ENCODE results near the gene APIP.

Gene APIP

DNA sequence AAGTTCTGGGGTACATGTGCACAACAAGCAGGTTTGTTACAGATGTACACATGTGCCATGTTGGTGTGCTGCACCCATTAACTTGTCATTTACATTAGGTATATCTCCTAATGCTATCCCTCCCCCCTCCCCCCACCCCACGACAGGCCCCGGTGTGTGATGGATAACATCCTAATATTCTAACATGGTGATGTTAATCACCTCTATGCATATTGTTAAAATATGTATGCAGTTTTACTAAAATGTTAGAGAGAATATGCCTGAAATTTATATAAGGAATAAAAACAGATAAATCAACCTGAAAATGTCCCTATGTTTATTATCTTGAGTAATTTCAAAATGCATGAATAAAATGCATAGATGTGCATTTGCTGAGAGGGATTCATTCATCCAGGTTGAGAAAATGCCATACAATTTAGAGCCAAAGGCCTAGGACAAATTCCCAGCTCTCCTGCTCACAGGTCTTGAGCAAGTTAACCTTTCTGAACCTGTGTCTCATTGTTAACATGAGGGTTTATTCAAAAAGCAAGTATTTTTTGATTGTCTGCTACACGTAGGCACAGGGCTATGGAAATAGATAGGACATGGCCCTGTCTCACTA, 38.7 kb downstream of the APIP start:
- DNase-seq: no peak

DNA sequence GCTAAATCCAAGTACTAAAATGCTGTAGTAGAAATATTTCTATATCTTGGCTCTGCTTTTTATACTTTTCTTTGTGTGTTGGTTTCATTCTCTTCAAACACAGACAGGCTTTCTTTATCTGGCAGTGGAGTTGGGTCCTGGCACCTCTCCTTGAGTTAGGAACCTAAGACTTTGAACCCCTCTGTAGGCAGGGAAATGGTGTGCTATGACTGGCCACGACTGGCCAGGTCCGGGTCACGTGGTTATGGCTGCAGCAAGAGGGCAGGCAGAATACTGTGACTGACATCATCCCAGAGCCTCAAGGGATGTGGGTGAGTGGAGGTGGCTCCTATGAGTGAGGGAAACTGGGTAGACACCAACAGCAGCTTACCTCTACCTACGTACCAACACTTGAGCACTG, 42.0 kb downstream of the APIP start:
- no peak for DNase-seq

DNA sequence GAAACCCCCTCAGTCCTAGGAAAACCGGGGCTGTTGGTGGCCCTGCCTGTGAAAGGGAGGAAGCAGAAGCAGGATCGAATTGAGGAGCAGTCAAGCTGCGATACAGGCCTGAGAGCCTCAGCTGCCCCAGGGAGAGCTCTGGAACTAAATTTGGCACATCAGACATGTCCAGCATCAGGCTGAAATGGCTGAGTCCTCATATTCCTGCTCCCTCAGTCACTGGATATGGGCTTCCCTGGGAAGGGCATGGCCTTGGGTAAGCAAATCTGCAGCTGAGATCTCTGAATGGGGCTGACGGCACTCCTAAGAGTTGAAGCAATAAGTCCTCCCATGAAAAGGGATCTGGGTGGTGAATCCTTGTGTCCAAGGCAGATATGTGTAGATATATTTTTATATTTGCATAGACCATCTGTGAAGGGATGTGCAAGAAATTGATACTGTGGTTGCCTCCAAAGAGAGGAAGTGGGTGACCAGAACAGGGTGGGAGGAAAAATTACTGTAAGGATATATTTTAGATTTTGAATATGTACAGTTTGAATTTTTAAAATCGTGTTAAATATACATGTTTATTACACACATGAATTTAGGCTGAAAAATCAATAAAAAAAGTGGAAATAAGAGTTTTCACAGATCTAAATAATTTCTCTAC, 45.5 kb downstream of the APIP start:
- DNase-seq: no peak

DNA sequence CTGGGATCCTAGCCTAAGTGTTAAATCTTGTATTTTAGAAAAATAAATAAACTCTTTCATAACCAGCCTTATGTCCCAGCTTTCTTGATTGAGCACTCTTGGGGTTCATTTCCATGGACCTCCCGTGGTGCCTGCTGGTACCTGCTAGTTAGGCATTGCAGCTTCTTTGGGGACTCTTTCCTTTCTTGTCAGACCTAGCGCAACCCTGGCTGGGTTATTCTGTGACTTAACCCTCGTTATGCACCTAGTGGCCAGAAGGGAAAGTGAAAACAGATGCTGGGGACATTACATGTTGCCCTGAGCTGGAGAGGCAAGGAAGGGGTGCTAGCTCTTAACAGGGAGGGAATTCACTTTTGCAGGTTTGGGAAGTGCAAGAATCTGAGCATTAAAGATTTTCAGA, 46.8 kb downstream of the APIP start:
- DNase-seq: peak; percentile 57

DNA sequence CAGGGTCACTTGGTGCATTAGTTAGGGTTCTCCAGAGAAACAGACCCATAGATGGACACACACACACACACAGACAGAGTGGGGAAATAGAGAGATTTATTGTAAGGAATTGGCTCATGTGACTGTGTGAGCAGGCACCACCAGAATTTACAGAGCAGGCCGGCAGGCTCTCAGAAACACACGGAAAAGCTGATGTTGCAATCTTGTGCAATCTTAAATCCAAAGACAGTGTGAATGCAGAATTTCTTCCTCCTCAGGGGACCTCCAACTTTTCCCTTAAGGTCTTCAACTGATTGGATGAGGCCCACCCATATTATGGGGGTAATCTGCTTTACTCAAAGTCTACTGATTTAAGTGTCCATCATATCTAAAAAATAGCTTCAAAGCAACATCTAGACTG, 49.8 kb downstream of the APIP start:
- DNase-seq: no peak

DNA sequence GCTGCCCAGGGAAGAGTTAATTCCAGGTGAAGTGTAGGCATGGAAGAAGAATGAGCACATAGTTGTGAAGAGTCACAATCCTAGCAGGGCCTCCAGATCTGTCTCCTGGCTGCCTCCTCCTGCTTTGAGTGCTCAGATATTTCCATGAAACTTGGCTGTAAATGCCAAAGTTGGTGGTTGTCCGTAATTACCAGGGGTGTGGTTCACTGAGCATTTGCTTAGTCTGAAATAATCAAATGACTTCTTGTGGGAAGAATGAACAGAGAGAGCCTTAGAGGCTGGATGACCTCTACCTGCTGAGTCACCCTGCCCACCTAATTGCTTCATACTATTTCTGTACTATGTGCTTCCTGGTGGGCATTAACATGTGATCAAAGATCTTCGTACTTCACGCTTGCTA, 50.9 kb downstream of the APIP start:
- no peak for DNase-seq

DNA sequence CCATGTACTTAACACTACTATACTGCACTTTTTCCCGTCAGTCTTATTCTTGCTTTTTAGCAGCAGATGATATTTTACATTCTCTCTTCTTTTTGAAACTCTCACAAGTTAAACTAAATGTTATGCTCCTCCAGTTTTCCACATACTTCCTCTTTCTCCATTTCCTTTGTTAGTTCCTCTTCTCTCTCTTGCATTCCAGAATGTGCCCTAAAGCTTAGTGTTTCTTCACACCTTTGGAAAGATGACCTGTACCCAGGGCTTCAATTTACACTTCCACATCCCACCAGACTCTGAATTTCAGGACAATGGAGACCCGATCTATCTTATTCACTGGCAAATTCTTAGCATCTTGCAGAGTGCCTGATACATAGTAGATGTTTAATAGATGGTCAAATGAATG, 51.8 kb downstream of the APIP start:
- DNase-seq: no peak

DNA sequence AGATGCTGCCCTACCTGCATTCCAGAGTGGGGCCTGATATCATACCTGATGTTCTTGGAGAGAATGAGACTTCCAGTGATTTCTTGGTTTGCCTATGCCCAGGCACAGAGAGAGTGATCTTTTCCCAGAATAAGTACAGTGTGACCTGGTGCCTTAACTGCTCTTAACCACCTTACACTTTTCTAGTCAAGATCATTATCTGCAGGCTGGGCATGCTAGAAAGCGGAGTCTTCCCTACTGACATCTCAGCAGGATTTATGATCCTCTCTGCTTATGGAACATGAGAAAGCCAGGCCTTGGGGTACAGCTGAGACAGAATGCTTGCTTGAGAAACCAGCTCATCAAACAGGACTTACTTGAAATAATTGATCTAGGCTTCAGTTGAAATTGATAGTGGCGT, 53.1 kb downstream of the APIP start:
- DNase-seq: no peak

DNA sequence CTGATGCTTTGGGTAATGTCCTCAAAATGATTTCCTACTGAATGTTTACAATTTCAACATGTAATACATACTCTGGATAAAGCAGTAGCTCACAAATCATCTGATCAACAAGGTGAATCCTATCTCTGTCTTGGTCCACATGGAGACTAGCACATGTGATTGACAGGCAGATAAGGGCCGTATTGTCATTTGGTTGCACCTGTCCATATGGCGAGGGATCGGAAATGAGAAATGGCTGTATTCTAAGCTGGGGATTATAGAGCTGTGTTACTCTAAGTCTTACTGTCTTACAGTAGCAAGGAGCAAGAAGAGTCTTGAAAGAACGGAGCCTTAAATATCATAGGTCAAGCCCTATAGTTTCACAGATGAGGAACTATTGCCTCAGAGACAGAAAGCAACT, 55.7 kb downstream of the APIP start:
- no peak for DNase-seq

DNA sequence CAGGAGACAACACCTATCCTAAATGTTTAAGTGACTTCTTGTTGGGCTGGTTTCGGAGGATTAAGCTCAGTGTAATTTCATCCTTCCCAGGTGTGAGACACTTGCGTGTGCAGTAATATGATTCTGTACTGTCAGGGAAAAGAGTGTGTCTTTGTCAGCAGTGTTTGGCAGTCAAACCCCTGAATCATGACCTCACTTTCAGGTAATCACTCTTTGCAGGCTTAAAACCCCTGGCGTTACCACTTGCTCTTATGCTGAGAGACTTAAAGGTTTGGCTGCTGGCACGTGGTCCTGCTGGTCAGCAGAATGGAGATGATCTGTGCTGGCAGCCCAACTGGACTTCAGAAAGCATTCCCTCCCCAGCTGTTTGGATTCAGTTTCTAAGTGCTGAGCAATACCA, 56.1 kb downstream of the APIP start:
- DNase-seq: no peak

DNA sequence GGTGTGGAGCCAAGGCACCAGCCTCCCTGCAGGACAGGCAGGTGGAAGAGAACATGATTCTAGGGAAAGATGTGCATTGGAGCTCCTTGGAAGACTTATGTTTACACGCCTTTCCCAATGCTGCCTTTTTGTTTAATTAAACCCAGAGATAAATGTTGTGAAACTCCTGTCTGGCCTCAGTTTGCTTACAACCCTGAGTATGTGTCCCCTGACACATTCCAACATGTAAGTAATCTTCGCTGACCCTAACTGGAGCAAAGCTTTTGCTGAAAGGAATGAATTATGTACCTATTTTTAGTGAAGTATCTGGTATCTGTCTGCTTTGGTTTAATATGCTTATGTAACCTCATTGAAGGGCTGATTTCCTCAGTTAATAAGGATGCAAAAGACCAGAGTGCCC, 56.7 kb downstream of the APIP start:
- DNase-seq: no peak

DNA sequence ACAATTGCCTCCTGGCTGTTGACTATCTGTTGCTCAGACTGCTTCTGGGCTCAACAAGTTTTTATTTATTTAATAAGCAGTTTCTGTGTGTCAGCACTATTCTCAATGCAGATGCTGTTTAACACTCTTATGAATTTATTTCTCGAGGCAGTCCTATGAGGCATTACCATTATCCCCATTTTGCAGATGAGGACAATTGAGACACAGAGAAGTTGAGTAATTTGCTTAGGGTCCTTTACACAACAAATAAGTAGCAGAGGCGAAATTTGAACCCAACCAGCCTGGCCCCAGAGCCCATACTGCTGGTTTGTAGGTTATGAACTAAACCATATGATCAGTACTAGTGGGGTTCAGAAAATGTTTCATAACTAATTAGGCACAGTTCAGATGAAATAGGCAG, 58.7 kb downstream of the APIP start:
- DNase-seq: no peak

DNA sequence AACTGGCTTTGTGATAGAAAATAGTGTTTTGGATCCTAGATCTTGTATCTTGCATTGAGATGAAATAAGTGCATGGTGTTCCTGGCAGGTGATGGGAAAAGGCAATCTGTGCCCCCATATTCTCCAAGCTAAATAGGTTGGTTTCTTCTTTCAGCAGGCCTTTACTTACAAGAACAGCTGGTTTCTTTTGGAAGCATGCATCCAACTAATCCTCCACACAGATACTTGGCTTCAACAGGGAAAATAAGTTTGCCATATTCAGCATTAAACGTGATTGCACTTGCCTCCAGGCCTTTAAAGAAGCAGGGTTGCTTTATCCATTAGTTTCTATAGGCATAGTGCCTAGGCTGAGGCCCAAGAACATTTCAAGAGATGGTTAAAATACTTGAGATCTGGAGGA, 59.9 kb downstream of the APIP start:
- DNase-seq: no peak

DNA sequence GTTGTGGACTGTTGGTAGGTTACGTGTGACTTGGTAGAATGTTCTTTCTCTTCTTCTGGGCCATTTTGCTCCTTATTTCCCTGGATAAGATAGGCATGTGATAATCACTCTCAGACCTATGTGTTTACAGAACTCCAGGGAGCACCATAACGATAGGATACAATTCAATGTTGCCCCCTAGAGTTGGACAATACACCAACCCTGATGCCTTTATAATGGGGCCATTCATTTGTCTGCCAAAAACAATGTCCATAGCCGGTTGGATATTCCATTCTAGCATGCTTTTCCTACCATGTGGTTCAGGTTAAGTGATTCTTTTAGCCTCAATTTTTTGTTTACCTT, 60.5 kb downstream of the APIP start:
- no peak for DNase-seq

DNA sequence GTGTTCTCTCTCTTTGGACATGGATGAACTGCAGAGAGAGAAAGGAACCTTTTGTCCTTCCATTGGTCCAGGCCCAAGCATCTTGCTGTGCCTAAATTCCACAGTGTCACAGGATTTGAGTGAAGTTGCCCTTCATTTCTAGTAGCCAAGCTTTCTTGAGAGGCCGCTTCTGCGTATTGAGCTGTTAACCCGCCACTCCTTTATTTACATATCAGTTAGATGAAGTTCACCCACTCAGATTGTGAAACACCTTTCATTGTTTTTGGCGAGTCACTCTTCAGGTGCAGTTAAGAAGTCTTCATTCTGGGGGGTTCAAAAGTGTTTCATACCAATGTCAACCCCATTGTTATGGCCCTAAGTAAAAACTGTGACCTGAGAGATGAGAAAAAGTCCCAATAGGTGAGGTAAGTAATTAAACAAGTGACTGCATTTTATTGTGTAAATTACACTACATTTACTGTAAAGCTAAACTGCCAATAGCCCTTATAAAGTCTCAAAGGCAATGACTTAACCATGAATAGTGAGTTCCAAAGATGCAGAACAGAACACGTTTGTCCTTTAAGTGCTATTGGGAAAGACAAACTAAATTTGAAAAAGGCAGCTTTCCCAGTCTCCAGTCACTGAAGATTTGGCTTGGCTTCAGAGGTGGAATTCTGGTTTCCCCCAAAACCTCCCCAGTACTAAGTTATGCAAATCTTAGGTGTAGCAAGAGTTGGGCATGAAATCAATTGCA, 61.0 kb downstream of the APIP start:
- no peak for DNase-seq

DNA sequence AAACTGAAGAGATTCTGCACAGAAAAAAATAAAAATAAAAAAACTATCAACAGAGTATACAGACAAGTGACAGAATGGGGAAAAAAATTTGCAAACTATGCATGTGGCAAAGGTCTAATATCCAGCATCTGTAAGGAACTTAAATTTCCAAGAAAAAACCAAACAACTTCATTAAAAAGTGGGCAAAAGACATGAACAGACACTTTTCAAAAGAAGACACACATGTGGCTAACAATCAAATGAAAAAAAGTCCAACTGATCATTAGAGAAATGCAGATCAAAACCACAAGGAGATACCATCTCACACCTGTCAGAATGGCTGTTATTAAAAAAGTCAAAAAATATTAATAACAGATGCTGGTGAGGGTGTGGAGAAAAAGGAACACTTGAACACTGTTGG, 64.3 kb downstream of the APIP start:
- DNase-seq: no peak

DNA sequence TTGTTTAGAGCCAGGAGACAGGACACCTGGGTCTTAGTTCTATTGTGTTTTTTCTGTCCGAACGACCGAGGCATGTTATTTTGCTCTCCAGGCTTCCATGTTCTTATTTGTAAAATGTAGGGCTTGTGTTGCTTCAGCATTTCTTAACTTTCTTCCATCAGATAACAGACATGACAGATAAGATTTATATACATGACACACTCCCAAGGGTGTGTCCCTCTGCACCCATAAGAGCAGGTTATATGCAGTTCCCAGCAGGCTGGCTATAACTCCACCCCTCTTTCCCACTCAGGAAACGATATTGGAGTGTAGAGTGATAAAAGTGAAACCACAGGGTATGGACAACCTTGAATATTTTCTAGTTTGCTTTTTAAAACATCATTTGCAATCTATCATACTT, 65.8 kb downstream of the APIP start:
- DNase-seq: no peak

DNA sequence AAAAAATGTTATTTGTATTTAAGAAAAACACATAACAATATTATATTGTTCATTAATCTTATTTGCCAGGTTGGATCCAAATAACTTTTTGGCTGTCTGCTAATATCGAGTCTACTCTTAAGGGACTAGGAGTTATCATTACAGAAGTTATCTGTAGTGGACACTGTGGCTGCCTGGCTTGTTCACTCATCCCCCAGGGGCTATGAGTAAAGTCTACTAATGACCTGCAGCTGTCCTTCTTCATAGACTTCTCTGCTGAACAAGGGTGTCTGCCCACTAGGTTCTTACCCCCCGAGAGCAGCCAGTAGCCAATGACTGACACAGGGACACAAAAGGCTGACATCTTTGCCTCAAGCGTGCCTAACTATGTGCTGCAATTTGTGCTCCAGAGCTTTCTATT, 69.7 kb downstream of the APIP start:
- DNase-seq: no peak

DNA sequence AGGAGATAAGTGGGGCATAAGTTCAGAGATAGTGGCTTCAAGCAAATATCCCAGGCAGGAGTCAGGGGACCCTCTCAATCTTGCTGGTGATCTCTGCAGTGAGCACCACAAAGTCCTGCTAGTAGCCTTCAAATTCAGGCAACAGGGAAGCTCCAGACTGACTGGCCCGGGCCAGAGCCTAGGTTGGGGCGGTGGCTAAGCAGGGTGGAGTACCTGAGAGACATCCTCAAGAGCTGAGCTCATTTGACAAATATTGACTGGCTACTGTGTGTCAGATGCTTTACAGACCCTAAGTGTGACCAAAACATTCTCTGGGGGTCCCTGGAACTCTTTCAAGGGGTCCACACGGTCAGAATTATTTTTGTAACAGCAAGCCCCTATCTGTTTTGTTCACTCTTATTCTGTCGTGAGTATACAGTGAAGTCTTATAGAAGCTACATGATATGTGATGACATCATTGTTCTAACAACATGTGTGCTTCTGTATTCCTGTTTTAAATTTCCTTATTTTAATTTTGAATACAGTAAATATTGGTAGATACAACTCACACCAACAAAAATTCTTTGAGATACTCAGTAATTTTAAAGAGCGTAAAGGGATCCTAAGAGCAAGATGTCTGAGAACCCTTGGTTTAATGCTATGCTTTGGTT, 71.6 kb downstream of the APIP start:
- no peak for DNase-seq

DNA sequence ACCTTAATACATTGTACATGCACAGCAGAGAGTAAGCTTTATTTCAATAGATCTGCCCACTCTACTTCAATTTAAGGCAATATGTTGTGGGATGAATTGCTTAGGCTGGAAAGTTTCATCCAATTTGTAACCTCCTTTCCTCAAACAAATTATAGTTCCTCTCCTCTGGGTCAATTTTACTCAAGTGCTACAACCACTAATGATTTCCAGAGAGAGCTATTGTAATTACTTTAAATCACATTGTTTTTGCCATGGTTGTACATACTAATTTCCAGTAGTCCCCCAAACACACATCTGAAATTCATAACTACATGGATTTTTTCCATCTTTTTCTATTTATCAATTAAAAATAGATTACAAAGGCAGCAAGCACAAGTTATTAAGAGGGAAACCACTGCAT, 72.9 kb downstream of the APIP start:
- DNase-seq: no peak

DNA sequence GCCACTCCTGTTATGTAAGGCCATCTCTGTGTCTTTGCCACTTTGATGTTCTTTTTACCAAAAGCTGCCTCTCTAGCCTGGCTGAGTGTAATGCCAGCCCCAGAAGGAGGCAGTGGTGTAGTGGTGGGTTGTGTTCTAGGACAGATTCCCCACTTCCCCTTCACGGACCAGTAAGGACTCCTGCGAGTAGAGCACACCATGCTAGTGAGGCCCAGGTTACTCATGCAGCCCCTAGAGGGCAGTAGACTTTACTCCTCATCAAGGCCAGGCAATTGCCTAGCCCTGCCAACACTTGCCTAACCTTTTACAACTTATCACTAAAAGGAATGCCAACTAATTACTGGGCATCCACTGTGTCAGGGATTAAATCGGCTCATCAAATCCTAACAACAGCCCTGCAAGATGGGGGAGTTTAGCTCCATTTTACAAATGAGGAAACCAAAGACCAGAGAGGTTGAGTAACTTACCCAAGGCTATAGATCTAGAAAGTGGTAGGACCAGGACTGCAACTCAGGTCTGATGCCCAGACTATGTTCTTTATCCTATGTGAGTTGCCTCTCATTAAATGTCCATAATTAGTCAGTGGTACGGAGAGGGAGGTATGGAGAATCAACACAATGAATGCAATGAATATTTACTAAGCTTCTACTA, 75.3 kb downstream of the APIP start:
- no peak for DNase-seq

DNA sequence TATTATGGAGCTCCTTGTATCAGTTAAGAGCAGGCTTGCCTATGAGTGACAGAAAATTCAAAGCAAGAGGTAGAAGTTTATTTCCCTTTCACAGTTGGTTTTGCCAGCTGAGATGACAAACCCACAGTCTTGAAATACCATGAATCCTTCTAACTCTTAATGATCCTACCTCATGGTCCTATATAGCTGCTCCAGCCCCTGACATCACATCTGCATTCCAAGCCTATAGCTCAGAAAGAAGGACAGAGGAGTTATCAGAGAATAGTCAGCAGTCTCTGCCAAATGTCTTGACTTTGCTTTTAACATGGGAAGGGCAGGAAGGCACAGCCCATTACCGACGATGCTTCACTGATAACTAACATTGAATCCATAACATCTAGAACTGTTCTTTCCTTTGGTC, 76.2 kb downstream of the APIP start:
- no peak for DNase-seq

DNA sequence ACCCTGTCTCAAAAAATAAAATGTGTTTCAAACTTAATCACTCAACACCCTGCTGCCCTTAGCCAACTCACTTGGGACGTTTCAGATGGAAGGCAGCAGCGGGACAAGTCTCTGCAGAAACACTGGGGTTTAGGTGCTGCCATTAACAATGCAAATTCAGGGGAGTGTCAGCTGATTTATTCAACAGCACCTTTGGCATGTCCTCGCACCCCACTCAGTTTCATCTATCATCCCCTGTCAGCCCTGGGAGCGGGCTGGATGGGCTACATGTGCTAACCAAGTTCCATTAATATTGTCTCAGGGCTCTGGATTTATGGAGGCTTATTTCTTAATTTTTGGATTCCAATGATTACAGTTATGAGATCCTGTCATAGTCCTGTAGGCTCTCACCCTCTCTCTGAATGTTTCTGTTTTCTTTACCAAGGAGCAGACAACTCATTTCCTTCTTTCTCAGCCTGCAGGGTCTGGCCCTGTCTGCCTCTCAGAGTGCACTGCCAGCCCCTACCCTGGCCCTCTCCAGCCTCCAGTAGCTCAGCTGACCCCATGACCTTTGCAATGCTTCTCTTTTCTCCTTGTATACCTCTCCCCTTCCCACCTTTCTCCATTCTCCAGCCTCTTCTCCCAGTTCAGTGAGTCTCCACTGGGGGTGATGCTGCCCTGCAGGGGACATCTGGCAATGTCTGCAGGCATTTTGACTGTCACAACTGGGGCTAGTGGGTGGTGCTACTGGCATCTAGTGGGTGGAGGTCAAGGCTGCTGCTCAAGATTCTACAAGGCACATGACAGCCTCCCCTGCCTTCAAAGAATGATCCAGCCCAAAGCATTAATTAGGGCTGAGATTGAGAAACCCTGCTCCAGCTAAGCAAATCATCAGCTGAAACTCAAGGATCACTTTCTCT, 79.0 kb downstream of the APIP start:
- DNase-seq: no peak

Measured in islet precursor cell (in vitro differentiated cells).